ENCODE data around the gene UBA6.

GRCh38 chr4:67713529-67714247 is 12.7 kb upstream of the UBA6 start:
- no peak for TF ChIP-seq CTCF (IDR thresholded peaks at IDR 0.05; ENCODE audit: borderline replicate concordance, extremely low read depth, low read length, poor library complexity, severe bottlenecking)
- no peak for TF ChIP-seq EZH2 (IDR thresholded peaks at IDR 0.05; ENCODE audit: borderline replicate concordance, low read depth, low read length, severe bottlenecking)
